ENCODE measurements around the gene TGFBR1.
"Not testable (repeated sequence)": the region's sequence is repeated elsewhere in the genome, so short reads cannot be mapped to it uniquely, and the experiment has no call there.

Gene TGFBR1

DNA sequence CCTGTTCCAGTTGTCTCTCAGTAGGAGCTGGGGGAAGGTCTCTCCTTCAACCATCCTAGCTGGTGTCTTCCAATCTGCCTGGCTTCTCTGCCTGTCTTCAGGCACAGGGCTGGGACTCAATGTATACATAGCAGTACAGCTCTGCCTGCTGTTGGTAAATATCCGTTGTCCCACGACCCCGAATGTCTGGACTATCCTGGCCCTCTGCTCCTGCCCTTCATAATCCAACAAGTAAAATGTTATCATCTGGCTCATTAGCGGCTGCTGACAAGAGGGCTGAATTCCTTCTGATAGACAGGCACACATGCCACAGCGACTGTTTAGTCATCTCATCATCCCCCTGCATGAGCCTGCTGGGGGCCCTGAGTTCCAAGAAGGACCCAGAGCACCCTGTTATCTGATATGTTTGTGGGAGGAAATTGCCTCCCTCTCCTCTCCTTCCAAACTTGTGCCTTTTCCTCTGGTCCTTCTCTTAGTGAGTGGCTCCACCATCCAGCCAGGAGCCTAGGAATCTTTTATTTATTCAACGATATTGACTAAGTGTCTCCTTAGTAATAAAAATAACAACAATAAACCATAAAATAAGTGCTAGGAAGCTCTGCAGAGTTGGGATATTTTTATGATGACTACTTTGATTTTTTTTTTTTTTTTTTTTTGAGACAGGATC is 29.5 kb upstream of the TGFBR1 start:
- DNase-seq (ENCODE audit: low spot score), result no peak

GRCh38 chr9:99076030-99076429 is 28.9 kb upstream of the TGFBR1 start:
- no peak for DNase-seq (ENCODE audit: low spot score)

- DNase-seq (ENCODE audit: low spot score), result no peak
Observed at GRCh38 chr9:99076483-99077171, 28.3 kb upstream of the TGFBR1 start.

DNA sequence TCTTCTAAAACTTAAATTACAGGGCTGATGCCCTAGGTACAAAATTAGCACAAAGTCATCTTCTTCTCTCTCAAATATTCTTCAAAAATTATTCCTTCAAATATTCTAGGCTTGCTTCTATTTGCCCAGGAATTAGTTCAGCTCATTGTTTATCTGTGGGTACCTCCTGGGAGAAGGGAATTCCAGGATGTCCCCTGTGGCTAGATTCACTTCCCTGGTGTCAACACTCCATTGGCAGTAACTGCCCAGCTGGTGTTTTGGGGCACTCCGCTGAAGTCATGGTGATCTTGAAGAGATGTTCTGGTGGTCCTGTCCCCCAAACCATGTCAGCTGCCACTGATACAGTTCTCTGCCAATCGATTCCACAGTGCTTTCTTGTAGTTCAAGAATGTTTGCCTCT is 26.2 kb upstream of the TGFBR1 start:
- DNase-seq (ENCODE audit: low spot score), result no peak

DNA sequence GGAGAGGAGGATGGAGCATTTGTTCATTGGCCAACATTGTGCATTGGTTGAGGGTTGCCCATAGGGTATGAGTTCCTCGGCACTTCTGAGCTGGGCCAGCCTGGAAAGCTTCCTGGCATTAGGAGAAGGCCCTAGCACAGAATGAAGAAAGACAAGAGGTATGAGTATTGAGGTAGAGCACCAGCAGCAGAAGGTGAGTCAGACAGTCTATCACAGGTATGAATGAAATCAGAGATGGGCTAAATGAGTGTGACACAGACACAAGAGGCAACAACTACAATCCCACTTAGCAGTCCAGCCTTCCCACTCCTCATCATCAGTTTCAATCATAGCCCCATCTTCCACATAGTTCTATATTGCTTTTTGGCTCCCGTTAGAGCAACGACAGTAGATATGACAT is 25.4 kb upstream of the TGFBR1 start:
- DNase-seq (ENCODE audit: low spot score), result no peak

DNA sequence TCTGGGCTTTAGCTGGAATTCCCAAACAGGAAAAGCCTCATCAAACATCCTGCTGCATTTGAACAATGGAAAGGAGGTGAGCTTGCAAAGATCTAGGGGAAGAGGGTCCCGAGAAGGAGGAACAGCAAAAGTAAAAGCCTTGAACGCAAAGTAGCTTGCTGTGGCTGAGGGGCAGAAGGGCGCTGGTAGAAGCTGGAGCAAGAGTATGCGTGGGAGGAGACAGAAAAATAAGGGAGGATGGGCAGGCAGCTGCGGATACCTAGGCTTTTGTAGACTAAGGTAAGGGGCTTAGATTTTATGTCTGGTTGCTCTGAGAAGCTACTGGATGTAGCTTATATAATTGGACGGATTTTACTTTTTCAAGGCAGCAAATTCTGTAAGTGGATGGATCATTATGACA is 21.9 kb upstream of the TGFBR1 start:
- no peak for DNase-seq (ENCODE audit: low spot score)

- DNase-seq (ENCODE audit: low spot score), result no peak
Observed at GRCh38 chr9:99085949-99086948, 18.7 kb upstream of the TGFBR1 start.

DNA sequence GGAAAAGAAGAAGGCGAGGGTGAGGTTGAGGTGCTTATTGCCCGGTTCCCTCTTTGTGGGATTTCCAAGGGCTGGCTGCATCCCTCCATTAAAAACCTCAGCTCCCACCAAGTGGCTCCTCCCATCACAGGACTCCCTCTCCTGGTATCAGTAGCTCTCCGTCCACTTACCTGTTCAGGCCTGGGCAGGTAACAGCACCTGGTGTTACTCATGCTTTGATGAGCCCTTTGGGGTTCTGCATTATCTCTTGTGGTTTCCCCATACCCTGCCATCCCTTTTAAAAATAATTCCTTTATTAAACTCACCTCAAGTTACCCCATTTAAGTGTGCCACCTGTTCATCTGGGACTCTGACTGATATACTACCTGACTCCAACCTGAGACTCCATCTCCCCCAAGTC is 17.5 kb upstream of the TGFBR1 start:
- no peak for DNase-seq (ENCODE audit: low spot score)

GRCh38 chr9:99090336-99091130 is 14.4 kb upstream of the TGFBR1 start:
- DNase-seq (ENCODE audit: low spot score), result no peak

DNA sequence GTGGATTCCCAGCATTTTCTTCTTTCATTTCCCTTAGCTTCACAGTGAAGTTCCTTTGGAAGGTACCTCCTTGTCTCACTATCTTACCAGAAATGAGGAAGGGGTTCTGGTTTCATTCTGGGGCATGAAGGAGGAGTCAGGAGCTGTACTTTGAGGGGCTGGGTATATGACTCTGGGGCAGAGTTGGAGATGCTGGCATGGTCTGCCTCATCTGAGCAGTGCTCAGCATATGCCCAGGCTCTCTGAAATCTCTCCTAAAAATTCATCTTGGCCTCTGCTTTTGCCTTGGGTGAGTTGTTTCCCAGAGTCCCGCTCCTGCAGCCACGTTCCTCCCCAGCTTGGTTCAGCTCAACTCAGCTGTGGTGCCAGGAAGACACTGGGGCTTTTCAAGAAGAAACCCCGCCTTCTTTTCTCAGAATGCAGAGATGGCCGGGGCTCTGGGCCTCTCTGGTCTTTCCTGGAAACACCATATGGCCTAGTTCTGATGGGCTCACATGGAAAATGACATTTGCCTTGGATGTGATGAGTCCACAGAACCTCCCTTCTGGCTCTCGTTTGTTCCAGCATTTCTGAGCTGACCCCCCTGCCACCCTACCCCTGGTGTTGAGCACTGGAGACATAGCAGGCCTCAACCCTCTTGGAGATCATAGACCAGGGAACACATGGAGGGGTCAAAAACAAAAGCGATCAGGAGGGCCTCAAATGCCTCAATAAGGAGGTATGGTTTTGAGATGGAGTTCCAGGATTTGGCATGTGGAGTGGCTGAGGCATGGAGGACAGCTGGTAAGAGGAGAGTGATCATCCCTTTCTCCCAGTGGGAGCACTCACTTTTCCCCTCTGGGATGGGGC is 12.0 kb upstream of the TGFBR1 start:
- DNase-seq (ENCODE audit: low spot score), result no peak

DNA sequence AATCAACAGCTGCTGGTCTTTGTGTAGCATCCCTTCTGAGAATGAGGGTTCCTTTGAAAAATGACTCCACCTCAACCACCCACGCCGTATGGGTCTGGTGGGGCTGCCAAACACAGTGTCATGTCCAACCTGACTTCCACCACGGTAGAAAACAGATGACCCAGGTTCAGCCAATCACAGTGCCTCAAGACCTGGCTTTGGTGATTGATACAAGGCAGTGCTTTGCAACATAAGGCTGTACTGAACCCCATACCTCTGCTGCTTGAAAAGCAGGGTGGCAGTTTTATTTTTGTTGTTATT is 11.5 kb upstream of the TGFBR1 start:
- no peak for DNase-seq (ENCODE audit: low spot score)

DNA sequence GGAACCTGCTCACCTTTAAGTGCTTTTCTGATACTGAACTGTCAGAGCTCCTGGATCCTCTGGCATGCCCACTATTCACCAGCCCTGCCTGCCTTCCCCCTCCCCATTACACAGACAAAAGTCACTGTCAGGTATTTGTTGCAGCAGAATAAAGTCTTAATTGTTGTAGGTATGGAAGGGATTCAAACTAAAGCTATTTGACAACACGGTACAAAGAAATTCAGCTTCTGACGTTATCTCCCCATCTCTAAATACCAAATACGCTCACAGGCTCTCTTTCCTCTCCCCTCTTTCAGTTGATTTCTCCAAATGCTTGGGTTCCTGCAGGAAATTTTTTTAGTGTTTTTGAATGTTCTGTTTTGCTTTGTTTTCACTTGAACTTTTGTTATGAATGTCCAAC is 9.3 kb upstream of the TGFBR1 start:
- DNase-seq (ENCODE audit: low spot score), result no peak

- no peak for DNase-seq (ENCODE audit: low spot score)
Observed at GRCh38 chr9:99096409-99096808, 8.5 kb upstream of the TGFBR1 start.

DNA sequence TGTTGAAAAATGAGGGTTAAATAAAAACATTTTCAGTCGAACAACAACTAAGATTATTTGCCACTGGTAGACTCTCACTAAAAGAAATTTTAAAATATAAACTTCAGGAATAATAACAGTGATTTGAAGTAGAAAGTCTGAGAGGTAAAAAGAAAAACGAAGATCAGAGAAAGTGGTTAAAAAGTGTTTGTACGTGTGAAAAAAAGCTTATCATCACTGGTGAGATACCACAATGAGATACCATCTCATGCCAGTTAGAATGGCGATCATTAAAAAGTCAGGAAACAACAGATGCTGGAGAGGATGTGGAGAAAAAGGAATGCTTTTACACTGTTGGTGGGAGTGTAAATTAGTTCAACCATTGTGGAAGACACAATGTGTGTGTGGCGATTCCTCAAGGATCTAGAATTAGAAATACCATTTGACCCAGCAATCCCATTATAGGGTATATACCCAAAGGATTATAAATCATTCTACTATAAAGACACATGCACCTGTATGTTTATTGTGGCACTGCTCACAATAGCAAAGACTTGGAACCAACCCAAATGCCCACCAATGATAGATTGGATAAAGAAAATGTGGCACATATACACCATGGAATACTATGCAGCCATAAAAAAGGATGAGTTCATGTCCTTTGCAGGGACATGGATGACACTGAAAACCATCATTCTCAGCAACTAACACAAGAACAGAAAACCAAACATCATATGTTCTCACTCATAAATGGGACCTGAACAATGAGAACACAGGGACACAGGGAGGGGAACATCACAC is 4.9 kb upstream of the TGFBR1 start:
- DNase-seq (ENCODE audit: low spot score), result not testable (repeated sequence)

GRCh38 chr9:99101271-99101670 is 3.6 kb upstream of the TGFBR1 start:
- no peak for DNase-seq (ENCODE audit: low spot score)

DNA sequence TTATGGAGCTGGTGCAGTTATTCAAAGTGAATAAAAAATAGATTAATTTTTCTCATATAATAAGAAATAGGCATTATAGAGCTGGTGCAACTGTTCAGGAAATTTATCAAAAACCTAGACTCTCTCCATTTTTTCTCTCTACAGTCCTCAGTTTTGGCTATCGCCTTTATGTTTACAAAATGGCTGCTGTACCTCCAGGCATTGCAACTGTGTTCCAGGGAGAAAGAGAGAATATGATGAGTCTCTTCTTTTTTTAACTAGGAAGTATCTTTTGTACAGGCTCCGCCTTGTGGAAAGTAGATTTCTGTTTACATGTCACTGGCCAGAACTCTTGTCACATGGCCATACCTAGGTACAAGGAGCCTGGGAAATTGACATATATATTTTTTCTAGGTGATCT is 3.1 kb upstream of the TGFBR1 start:
- DNase-seq (ENCODE audit: low spot score), result no peak

GRCh38 chr9:99103054-99103895 is 1.6 kb upstream of the TGFBR1 start:
- DNase-seq (ENCODE audit: low spot score), result peak; percentile 24

GRCh38 chr9:99103901-99104458 is 933 bp upstream of the TGFBR1 start:
- DNase-seq (ENCODE audit: low spot score), result peak; percentile 2
